ENCODE measurements around the gene NT5DC2. TPM values are rescaled to one million over a fixed set of nuclear protein-coding genes. Genes with fewer than 3 reads are reported as not detected.

NT5DC2 gene
- total and polyA plus RNA-seq, 10 of the 15 experiments (the other 5 are each of a cell fraction or from before 2014, with no cell fraction given) = 21.6 to 135 (median 66.8) TPM

DNA sequence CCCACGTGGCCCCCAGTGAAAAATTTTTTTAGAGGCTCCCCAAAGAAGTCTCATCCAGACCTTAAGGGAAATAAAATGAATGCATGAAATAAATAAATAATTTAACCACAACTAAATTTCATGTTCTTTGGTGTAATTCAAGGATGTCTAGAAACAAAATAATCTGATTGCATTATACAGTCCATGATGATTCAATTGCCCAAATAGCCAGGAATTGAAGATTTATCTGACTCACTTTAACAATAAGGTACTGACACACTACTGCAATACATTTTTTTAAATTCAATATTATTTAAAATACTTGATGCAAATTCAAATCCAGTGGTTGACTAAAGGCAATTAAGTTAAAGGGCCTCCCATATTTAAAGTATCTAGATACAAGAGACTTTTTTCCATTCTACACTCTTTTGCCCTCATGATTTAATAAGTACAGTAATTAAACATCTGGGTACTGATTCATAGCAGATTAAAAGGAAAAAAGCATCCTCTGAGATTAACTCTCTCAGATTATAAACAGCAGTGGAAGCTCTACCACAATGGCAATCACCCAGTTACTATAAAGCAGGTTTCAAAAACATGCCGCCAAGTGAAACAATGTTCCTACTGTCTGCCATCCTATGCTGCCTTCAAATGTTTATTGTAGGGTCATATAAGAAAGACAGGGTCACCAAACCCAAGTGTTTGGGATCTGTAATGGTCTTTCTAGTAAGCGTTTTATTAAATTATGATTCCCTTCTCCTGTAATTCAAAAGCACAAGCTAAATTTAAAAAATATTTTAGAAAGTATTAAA, 12.6 kb upstream of the NT5DC2 start (continued):
- TF ChIP-seq, protein P1, sequence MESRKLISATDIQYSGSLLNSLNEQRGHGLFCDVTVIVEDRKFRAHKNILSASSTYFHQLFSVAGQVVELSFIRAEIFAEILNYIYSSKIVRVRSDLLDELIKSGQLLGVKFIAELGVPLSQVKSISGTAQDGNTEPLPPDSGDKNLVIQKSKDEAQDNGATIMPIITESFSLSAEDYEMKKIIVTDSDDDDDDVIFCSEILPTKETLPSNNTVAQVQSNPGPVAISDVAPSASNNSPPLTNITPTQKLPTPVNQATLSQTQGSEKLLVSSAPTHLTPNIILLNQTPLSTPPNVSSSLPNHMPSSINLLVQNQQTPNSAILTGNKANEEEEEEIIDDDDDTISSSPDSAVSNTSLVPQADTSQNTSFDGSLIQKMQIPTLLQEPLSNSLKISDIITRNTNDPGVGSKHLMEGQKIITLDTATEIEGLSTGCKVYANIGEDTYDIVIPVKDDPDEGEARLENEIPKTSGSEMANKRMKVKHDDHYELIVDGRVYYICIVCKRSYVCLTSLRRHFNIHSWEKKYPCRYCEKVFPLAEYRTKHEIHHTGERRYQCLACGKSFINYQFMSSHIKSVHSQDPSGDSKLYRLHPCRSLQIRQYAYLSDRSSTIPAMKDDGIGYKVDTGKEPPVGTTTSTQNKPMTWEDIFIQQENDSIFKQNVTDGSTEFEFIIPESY (IDR thresholded peaks at IDR 0.05) = no peak
- no peak for TF ChIP-seq USF2 (IDR thresholded peaks at IDR 0.05; ENCODE audit: borderline replicate concordance, low read depth, low read length)
- no peak for TF ChIP-seq CUX1 (IDR thresholded peaks at IDR 0.05; ENCODE audit: insufficient replicate concordance, low read depth, low read length)
- no peak for TF ChIP-seq SREBF2 (IDR thresholded peaks at IDR 0.05; ENCODE audit: low read length)
- TF ChIP-seq WRNIP1 (IDR thresholded peaks at IDR 0.05; ENCODE audit: borderline replicate concordance, low read depth, low read length) = no peak
- TF ChIP-seq LARP7 (IDR thresholded peaks at IDR 0.05) = no peak
